Esophagus squamous epithelium (tissue), 5 donors: ENCODE results near the gene TUBA4A. TPM values are rescaled to one million over a fixed set of nuclear protein-coding genes. Genes with fewer than 3 reads are reported as not detected.

Experiments used
- DNase-seq: peaks from one replicate; lab custom pipeline; 2025; lab: John Stamatoyannopoulos, UW
- H3K27ac ChIP-seq, 4 donors: fragments of 200-600 bp; sonication (generic); one replicate each; pipeline ENCODE4 v1.5.1; 2016 to 2019; ENCODE audit warnings: mild to moderate bottlenecking in 1 of 4
- H3K27me3 ChIP-seq, 4 donors: fragments of 200-600 bp; sonication (generic); 1 replicate in 3 of 4; 2 replicates in 1 of 4; pipeline versions ENCODE4 v1.5.1 to v1.6.0; 2017 to 2021; ENCODE audit warnings: antibody characterized with exemption in 1 of 4
- H3K36me3 ChIP-seq, 3 donors: fragments of 200-600 bp; sonication (generic); one replicate each; pipeline ENCODE4 v1.5.1; 2016 to 2019
- H3K4me1 ChIP-seq, 3 donors: fragments of 200-600 bp; sonication (generic); one replicate each; pipeline ENCODE4 v1.5.1; 2017 to 2019
- H3K4me3 ChIP-seq, 4 donors: fragments of 200-600 bp; sonication (generic); 1 replicate in 3 of 4; 2 replicates in 1 of 4; pipeline ENCODE4 v1.5.1; 2016 to 2019; ENCODE audit warnings: mild to moderate bottlenecking in 2 of 4, moderate library complexity in 1 of 4
- H3K9me3 ChIP-seq, 3 donors: fragments of 200-600 bp; sonication (generic); one replicate each; pipeline ENCODE4 v1.5.1; 2016 to 2019
- POLR2A ChIP-seq, 4 donors: fragments of 450-650 bp; IDR thresholded peaks; one replicate each; pipeline ENCODE4 v1.6.1; 2017; ENCODE audit warnings: antibody characterized with exemption in 4 of 4, mild to moderate bottlenecking in 4 of 4, moderate library complexity in 3 of 4
- WGBS, 2 donors: methylation state at CpG; one replicate each; pipeline ENCODE4 v1.1.5; 2018; 5-methylcytosine and 5-hydroxymethylcytosine counted together
- intact Hi-C: fragments of 100-400 bp; cut with DNase I; formaldehyde crosslinking; loops from one replicate; pipeline ENCODE4 v1.15.0; 2022
- total RNA-seq, 4 donors: library from RNA; depleted of rRNA; stranded (reverse); fragments of >200 nt; gene quantifications; one replicate each; pipeline ENCODE4 v1.1.0, GENCODE V29; 2016
- TF ChIP-seq, protein P1 (sequence below), 6 experiments: fragments of 450-650 bp in 4 of 6; fragments of 200-600 bp in 2 of 6; sonication (generic) in 2 of 6; IDR thresholded peaks; one replicate each; pipeline ENCODE4 v1.5.1; 2016 to 2019; ENCODE audit warnings: antibody characterized with exemption in 6 of 6, mild to moderate bottlenecking in 4 of 6, moderate library complexity in 4 of 6
- donor health status: DM: yes; HTN: yes; CAD: no.

Gene TUBA4A
- total RNA-seq, 4 donors from 2014 or later = 104 to 258 (median 169) TPM

DNA sequence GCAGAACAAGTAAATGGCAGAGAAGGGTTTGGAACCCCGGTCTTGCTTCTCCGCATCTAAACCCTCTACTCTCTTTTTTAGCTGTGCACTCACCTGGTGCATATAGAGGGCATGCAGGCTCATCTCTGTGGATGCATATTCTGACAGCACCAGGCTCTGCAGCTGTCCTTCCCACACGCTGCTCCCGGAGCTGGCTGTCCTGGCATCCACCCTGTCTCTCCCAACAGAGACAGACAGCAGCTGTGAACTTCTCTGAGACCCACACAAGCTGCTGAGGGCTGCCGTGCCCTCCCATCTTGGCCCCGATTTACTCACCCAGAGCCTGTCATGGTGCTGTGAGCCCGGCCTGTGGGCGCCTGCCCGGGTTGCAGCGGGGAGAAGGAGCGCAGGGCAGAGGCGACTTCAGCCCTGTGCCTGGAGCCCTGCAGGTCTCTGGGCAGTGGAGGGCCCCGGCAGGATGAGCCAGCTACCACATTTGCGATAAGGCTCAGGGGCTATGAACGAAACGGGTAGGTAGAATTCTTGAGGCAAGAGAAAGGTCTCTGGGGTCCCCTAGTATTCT, 31.7 kb downstream of the TUBA4A start:
- no peaks in the 10 kb centered on the region for H3K9me3 ChIP-seq
- WGBS, 2 donors = 86 to 90% methylated on average over 7 to 12 of the region's 16 CpGs
- H3K4me3 ChIP-seq = no peak overlapping the region
- no peak overlapping the region for H3K27ac ChIP-seq
- peaks cover 50 to 76% (median 50%) of the 10 kb centered on the region in 3 donors for H3K36me3 ChIP-seq
- intact Hi-C loops = no loop called here
- TF ChIP-seq, protein P1, sequence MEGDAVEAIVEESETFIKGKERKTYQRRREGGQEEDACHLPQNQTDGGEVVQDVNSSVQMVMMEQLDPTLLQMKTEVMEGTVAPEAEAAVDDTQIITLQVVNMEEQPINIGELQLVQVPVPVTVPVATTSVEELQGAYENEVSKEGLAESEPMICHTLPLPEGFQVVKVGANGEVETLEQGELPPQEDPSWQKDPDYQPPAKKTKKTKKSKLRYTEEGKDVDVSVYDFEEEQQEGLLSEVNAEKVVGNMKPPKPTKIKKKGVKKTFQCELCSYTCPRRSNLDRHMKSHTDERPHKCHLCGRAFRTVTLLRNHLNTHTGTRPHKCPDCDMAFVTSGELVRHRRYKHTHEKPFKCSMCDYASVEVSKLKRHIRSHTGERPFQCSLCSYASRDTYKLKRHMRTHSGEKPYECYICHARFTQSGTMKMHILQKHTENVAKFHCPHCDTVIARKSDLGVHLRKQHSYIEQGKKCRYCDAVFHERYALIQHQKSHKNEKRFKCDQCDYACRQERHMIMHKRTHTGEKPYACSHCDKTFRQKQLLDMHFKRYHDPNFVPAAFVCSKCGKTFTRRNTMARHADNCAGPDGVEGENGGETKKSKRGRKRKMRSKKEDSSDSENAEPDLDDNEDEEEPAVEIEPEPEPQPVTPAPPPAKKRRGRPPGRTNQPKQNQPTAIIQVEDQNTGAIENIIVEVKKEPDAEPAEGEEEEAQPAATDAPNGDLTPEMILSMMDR (IDR thresholded peaks at IDR 0.05) = no peak
- TF ChIP-seq POLR2A (IDR thresholded peaks at IDR 0.05) = no peak
- no peak for DNase-seq
- H3K27me3 ChIP-seq = no peaks in the 10 kb centered on the region
- peaks cover 14 to 37% (median 23%) of the 10 kb centered on the region in 3 donors for H3K4me1 ChIP-seq

DNA sequence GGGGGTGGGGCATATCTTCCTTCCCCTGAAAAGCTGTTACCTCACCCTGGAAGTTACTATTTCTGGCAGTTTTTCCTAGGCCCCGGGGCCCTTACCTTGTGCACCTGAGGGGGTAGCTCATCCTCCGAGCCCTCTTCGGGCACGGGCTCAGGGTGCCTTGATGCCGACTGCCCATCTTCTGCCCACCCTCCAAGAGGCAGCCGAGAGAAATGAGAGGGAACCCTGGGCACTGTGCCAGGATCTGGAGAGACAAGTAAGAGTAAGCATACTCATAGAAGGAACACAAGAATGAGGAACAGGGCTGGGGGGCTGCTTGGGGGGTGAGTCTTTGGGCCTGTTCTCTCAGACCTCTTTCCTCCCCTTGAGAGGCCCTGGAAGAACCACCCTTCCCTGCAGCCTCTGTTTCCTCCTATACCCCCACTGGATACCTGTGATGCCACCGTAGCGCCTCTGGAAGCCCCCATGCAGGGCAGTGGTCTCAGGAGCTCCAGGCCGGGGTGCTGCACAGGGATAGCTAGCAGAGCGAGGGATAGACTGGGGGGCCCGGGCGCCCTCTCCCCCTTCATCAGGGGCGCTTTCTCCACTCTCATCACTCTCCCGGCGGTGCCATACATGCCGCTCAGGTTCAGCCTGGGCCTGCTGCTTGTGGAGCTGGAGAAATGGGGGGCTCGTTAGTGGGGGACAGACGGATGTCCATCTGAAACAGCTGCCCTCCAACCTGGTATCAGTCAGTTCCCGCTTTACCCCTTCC, 32.9 kb downstream of the TUBA4A start:
- Histone ChIP-seq H3K27ac (no peak overlapping the region), H3K4me1 (peaks cover 21 to 45% (median 29%) of the 10 kb centered on the region in 3 donors), H3K4me3 (no peak overlapping the region), H3K9me3 (no peaks in the 10 kb centered on the region), H3K27me3 (no peaks in the 10 kb centered on the region), H3K36me3 (peaks cover 49 to 75% (median 52%) of the 10 kb centered on the region in 3 donors)
- DNase-seq = no peak
- TF ChIP-seq POLR2A (IDR thresholded peaks at IDR 0.05) = no peak
- TF ChIP-seq, protein P1 (IDR thresholded peaks at IDR 0.05) = no peak
- intact Hi-C loops = no loop called here
- WGBS, 2 donors = 96 to 98% methylated on average over 5 to 10 of the region's 19 CpGs

DNA sequence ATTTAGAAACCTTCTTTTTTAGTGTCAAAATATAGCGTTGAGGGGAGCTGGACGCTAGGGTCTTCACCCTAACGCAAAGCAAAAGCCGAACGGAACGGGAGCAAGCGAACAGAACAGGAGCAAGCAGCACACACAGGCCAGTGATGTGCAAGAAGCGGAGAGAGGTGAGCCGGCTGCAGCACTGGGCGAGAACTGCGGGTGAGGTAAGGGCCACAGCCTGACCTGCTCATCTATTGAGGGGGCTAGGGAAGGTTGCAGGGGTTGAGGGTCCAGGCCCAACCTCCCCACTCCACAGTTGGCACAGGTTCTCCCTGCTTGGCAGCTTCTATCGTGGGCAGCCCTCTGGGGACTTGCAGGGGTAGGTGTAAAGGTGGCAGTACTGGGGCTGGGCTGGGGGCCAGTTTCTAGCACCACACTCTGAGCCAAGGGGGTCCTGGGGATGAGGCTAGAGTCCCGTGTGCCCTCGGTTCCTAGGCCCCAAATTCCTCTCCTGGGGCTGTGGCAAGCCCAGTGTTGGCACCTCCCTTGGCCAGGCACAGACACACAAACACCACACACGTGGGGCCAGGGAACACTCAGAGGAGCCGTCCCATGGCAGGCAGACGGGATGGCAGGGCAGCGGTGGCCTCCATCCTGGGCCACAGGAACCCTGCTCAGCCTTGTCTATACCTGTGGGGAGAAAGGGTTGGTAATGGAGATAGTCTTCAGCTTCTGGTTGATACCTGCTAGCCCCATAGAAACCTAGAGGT, 33.8 kb downstream of the TUBA4A start:
- TF ChIP-seq, protein P1 (IDR thresholded peaks at IDR 0.05) = no peak
- TF ChIP-seq POLR2A (IDR thresholded peaks at IDR 0.05) = no peak
- H3K9me3 ChIP-seq = no peaks in the 10 kb centered on the region
- peaks cover 42 to 75% (median 50%) of the 10 kb centered on the region in 3 donors for H3K36me3 ChIP-seq
- WGBS, 2 donors = 80 to 85% methylated on average over 14 to 15 of the region's 18 CpGs
- H3K27ac ChIP-seq = peak overlapping the region in 2 of 4 donors; percentile 93 to 98
- H3K27me3 ChIP-seq = no peaks in the 10 kb centered on the region
- no peak for DNase-seq
- H3K4me1 ChIP-seq = peaks cover 21 to 46% (median 29%) of the 10 kb centered on the region in 3 donors
- no peak overlapping the region for H3K4me3 ChIP-seq
- intact Hi-C loops = loop anchor here (10.0 kb wide), 1 partner anchor 55 kb away; the partner anchor contains the start of gene NHEJ1

DNA sequence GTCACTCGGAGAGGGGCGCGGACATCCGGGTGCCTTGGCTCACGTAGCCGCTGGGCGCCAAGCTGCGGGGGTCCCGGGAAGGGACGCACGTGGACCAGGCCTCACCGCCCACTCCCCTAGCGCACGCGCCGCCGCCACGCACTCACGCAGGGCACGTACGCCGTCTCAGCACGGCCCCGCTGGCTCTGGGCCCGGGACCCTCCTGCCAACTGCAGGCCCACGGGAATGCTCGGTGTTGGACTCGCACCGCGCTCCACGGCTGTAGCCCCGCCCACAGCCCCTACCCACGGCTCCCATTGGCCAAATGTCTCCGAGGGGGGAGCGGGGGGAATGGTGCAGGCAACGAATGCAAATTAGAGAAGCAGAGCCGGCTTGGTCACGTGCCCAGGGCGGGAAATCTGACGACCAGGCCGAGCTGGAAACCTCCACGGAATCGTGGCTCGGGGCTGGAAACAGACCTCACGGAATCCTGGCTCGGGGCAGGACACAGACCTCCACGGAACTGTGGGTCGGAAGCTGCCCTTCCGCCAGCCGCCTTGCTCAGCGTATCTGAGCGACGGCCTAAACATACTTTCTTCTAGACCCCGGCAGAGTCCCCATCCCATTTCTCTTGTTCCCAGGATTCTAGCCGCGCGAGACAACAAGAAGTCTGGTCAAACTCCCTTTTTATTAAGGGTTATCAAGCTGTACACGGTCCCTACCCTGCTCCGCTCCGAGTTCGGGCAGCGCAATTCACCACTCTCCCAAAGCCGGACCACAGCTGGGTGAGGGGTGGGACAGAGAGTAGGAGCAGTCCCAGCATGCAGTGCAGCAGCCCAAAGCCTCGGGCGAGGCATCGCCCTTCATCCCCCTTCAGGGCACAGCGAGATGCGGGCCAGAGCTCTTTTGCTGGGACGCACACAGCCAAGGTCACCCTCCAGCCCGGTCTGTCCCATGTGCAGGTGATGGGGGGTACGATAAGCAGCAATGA, 34.7 kb downstream of the TUBA4A start, which contains the start of gene ABCB6:
Gene ABCB6, minus strand, starts transcription at position 227 of the 970 bp plus-strand sequence. CDS start 285 bp downstream, outside the sequence.
- intact Hi-C loops = loop anchor here (10.0 kb wide), 1 partner anchor 54 kb away; the partner anchor contains the start of gene NHEJ1
- H3K36me3 ChIP-seq = peaks cover 41 to 75% (median 44%) of the 10 kb centered on the region in 3 donors

More for the DNA sequence above, 34.7 kb downstream of the TUBA4A start, which contains the start of gene ABCB6:
- WGBS, 2 donors = 6 to 34% methylated on average over 19 to 20 of the region's 71 CpGs
- Histone ChIP-seq H3K9me3 (no peaks in the 10 kb centered on the region), H3K27me3 (no peaks in the 10 kb centered on the region), H3K4me3 (peak within 1 kb of the TSS; percentile 47 to 77 (median 65)), H3K4me1 (peaks cover 21 to 46% (median 29%) of the 10 kb centered on the region in 3 donors), H3K27ac (peak within 1 kb of the TSS; percentile 88 to 98 (median 95))
- TF ChIP-seq, protein P1 (IDR thresholded peaks at IDR 0.05) = no peak
- peak in 2 of 4 donors; percentile 20 to 74 for TF ChIP-seq POLR2A (IDR thresholded peaks at IDR 0.05)
- peak; percentile 71 for DNase-seq
